Measurements from ENCODE around the gene TREML2. TPM values are rescaled to one million over a fixed set of nuclear protein-coding genes. Genes with fewer than 3 reads are reported as not detected.

TREML2 gene
- total RNA-seq, 1 donor from 2014 or later, result 0.22 TPM

- DNase-seq (ENCODE audit: low spot score), result no peak
- intact Hi-C loops (cut with DNase I), result no loop called here
Measured at GRCh38 chr6:41157323-41157722, 43.6 kb downstream of the TREML2 start.

- no peak for DNase-seq (ENCODE audit: low spot score)
- intact Hi-C loops (cut with DNase I), result no loop called here
Measured at GRCh38 chr6:41156771-41157170, 44.2 kb downstream of the TREML2 start.

GRCh38 chr6:41156001-41156400, 44.9 kb downstream of the TREML2 start:
- intact Hi-C loops (cut with DNase I), result no loop called here
- no peak for DNase-seq (ENCODE audit: low spot score)

GRCh38 chr6:41155132-41155805, 45.7 kb downstream of the TREML2 start:
- DNase-seq (ENCODE audit: low spot score), result no peak
- intact Hi-C loops (cut with DNase I), result no loop called here

GRCh38 chr6:41153992-41154625, 46.8 kb downstream of the TREML2 start, which contains the start of gene TREML1:
Gene TREML1, minus strand, starts transcription at chr6:41154347. Its CDS starts 59 bp downstream, at chr6:41154288.
- intact Hi-C loops (cut with DNase I), result no loop called here

GRCh38 chr6:41153451-41153850, 47.5 kb downstream of the TREML2 start:
- no peak for DNase-seq (ENCODE audit: low spot score)
- intact Hi-C loops (cut with DNase I), result no loop called here

More at GRCh38 chr6:41153992-41154625, 46.8 kb downstream of the TREML2 start, which contains the start of gene TREML1:
- no peak for DNase-seq (ENCODE audit: low spot score)

GRCh38 chr6:41150671-41151070, 50.3 kb downstream of the TREML2 start:
- DNase-seq (ENCODE audit: low spot score), result no peak
- intact Hi-C loops (cut with DNase I), result no loop called here

- no peak for DNase-seq (ENCODE audit: low spot score)
- intact Hi-C loops (cut with DNase I), result no loop called here
Measured at GRCh38 chr6:41147917-41148316, 53.0 kb downstream of the TREML2 start.

Other genes with a start within 250 kb of the TREML2 start
- 1.0 TPM for gene UNC5CL, start 161.9 kb downstream of the TREML2 start, total RNA-seq
- gene TSPO2, start 158.7 kb downstream of the TREML2 start, total RNA-seq, result not detected
- gene APOBEC2, start 147.9 kb downstream of the TREML2 start, total RNA-seq, result 174 TPM
- 15.4 TPM for gene OARD1, start 128.8 kb downstream of the TREML2 start, total RNA-seq
- gene NFYA, start 128.2 kb downstream of the TREML2 start, total RNA-seq, result 12.9 TPM
- not detected for gene TREML1, start 46.8 kb downstream of the TREML2 start, total RNA-seq
- gene TREM2, start 38.0 kb downstream of the TREML2 start, total RNA-seq, result 1.1 TPM
- gene TREML4, start 27.2 kb upstream of the TREML2 start, total RNA-seq, result not detected
- 2.6 TPM for gene TREM1, start 85.5 kb upstream of the TREML2 start, total RNA-seq
- gene NCR2, start 134.5 kb upstream of the TREML2 start, total RNA-seq, result not detected